ENCODE results near the gene DHCR7.
A peak's percentile ranks its signal among the peaks of the same experiment; 100 is the strongest.
"Not testable (repeated sequence)": the region's sequence is repeated elsewhere in the genome, so short reads cannot be mapped to it uniquely, and the experiment has no call there.

Gene DHCR7

DNA sequence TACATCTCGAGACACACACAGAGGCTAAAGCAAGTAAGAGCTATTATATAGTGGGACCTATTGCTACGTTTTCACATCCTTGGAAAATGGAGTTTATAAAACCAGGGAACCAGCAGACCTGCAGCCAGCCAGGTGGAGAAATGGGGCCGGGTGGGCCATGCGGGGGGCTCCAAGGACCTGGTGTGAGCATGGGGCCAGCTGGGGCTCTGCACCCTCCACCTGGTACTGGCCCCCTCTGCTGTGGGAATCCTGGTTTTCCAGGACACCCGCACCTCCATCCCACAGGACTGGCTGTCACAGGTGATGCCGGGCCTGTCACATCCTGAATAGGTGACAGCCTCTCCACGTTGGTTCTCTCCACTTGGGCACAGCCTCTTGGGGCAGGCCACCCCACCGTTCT is 11.3 kb downstream of the DHCR7 start:
- no peak for DNase-seq

DNA sequence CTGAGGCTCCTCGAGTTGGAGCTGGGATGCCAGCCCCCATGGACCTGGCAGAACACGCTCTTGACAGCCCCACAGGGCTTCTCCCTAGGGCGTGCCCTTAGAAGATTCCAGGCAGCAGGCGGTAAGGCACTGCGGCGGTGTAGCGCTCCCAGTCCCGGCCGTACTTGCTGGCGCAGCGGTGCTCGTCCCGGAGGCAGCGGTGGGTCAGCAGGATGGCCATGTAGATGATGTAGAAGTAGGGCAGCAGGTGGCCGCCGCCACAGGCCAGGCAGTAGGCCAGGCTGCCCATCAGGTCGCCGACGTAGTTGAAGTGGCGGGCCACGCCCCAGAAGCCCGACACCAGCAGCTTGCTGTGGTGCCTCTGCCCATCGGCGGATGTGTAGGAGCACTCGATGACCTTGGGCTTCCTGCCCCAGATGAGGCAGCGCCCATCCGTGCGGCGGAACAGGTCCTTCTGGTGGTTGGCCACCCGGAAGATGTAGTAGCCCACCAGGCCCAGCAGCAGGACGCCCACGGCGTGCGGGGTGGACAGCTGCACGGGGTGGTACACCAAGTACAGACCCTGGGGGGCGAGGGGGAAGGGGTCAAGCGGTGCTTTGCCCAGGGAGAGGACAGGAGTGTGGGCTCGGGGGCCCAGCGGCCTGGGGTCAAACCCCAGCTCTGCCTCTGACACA is 12.8 kb downstream of the DHCR7 start:
- DNase-seq: no peak

- no peak for DNase-seq
These were observed 13.5 kb downstream of the DHCR7 start for GRCh38 chr11:71434576-71435130.

DNA sequence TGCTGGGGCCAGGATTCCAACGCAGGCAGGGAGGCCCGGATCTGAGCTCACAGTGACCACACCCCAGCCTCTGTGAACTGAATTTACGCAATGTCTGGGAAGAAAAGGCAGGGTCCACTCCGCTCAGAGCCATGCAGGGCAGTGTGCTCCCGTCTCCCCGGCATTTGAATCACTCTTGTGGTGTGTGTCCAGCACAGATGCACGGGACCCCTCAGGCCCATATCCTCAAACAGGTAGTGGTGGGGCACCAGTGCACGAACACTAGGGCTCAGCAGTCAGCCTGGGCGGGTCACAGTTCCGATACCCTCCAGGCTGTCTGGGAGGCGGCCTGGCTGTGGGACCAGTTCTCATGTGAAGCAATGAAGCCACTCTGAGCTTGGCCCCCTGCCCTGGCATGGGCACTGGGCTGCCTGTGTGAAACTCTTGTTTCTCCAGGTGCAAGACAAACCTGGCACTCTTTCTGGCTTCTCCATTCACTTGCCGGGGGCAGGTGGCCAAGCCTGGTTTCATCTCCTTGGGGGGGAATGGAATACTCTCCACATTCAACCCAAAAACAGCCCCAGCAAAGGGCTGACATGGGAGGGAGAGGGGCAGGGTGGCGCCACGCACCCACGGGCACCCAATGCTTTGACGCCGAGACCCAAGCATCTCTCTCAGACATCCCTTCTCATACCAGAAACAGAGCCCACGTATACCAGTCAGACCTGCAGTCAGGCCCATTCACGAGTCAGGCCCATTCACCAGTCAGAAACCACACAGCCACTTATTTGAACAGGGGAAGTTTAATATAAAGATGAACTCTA is 14.3 kb downstream of the DHCR7 start:
- DNase-seq: no peak

DNA sequence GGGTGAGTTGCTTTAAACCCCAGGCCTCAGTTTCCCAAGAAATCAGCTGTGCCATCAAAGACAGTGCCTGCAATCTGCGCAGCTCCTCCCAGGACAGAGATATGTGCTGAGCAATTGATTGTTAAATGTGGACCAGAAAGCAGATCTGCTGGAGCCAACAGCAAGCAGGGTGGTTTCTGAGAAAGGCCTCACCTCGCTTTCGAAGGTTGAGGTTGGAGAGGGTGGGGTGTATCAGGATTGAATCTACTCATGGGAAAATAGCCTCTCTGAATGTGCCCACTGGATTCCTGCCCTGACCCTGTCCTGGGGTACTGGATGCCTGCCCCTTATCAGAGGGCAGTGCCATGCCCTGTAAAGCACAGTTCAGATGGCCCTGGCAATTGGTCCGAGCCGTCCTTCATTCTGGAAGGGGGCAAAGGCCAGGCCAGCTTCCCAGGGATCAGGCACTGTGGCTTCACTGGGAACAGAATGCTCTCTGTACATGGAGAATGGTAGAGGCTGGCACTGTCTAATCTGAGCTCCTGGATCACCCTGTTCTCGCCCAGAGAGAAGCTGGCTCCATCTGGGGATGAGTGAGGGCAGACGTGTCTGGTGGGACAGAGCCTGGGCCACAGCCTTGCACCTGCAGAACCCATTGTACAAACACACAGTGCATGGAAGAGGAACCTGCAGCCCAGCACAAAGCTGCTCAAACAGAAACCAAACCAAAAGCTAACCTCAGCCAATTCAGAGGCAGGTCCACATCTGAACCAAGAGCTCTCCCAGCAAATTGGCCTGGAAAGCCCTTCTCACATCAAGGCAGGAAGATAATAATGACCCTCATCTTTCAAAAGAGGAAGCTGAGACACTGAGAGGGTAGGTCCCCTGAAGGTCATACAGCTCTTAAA is 15.2 kb downstream of the DHCR7 start:
- no peak for DNase-seq

GRCh38 chr11:71431271-71431670 is 16.9 kb downstream of the DHCR7 start:
- no peak for DNase-seq

GRCh38 chr11:71430166-71430565 is 18.0 kb downstream of the DHCR7 start:
- DNase-seq: no peak

DNA sequence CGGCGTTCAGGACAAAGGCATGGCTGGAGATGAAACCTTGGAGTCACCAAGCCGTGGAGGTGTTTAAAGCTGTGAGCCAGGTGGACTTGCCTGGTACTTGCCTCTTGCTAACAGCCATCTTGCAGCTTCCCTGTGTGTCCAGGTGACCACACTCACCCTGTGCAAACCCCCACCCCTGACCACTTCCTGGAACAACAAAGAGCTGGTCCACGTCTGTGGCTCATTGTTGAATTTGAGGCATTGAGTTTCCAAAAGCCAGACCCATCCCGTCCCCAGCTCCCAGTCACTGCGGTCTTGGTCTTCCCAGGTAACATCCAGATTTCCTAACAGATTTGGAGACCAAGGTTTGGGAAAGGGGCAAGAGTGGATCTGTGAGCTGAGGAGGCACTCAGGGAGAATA is 18.5 kb downstream of the DHCR7 start:
- DNase-seq: no peak

GRCh38 chr11:71428861-71429435 is 19.2 kb downstream of the DHCR7 start:
- no peak for DNase-seq

DNA sequence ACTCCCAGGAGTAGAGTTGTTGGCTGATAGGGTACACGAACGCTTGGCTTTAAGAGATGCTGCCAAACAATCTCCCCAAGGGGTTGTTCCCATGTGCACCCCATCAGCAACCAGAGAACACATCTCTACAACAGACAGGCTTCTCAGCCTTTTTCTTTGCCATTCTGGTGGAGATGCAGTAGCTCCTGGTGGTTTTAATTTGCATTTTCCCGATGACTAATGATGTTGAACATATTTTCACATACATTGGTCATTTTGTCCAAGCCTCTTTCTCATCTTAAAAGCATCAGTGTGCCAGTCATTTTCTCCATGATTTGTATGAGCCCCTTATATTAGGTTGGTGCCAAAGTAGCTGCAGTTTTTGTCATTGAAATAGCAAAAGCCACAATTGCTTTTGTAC is 21.8 kb downstream of the DHCR7 start:
- no peak for DNase-seq

DNA sequence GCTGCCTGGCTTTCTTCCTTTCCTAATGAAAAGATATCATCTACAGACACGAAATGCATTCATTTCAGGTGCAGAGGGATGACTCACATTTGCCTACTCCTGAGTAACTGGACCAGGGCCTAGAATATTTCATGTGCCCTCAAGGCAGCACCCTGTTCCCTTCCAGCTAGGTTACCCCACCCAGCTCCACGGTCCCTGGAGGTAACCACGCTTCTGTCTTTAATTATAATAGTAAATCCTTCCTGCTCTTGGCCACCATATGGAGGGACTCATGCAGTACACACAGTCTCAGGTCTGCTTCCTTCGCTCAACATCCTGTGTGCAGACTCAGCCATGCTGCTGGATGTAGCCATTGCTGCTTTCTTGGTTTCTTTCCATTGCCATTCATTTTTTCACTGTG is 22.3 kb downstream of the DHCR7 start:
- DNase-seq: no peak

GRCh38 chr11:71425409-71425808 is 22.8 kb downstream of the DHCR7 start:
- DNase-seq: no peak

DNA sequence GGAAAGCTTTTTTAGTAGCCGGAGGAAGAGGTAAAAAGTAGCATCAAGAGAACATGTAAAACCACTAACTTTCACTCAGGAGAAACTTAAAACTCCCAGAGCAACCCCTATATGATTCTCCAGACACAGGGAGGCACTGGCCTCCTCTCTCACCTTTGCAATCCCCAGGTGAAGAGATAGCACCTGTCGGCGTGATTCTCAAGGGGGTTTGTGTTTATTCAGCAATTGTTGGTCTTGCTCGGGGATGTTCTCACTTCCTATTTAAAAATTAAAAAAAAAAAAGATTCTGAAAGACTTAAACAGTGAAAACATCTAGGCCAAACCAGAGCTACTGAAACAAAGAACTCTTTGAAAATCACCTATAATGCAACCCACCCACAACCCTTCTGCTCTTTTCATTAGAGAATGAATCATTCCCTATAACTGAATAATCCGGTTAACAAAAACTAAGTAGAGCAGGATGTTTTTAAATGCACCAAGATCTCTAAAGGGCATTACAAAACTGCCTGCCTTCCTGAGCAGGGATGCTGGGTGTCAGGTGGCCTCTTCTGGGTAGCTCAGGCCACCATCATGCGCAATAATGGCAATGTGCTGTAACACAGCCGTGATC is 24.9 kb downstream of the DHCR7 start:
- no peak for DNase-seq

DNA sequence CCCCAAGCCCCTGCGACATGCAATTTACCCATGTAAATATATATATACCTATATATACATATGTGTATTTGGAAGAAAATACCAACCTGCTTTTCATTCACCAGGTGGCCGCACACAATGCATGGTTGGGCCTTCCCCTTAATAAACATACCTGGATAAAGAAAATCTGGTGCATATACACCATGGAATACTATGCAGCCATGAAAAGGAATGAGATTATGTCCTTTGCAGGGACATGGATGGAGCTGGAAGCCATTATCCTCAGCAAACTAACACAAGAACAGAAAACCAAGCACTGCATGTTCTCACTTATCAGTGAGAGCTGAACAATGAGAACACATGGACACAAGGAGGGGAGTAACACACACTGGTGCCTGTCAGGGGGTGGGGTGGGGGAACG is 25.9 kb downstream of the DHCR7 start:
- DNase-seq: not testable (repeated sequence)

DNA sequence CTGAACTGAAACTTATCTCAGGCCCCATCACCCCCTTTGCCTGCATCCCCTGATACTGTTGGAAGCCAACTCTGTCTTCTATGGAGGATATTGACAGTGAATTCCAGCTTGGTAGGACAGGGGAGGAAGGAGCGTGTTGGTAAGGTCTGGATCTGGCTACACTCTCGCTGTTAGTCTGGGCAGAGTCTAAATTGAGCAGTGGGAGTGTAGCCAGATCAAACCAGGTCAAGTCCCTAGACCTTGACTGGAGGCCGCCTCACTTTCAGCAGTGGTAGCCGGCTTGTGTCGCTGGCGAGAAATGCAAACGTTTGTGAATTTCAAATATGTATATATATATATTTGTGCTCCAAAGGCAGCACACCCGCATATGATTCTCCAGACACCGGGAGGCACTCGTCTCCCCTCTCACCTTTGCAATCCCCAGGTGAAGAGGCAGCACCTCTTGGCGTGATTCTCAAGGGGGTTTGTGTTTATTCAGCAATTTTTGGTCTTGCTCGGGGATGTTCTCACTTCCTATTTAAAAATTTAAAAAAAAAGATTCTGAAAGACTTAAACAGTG is 26.7 kb downstream of the DHCR7 start:
- no peak for DNase-seq

- DNase-seq: no peak
These were observed 27.5 kb downstream of the DHCR7 start for GRCh38 chr11:71420455-71421241.

- peak; percentile 12 for DNase-seq
These were observed 29.6 kb downstream of the DHCR7 start for GRCh38 chr11:71418643-71419042.

GRCh38 chr11:71414645-71415044 is 33.5 kb downstream of the DHCR7 start:
- DNase-seq: no peak

- DNase-seq: no peak
These were observed 37.7 kb downstream of the DHCR7 start for GRCh38 chr11:71410363-71410966.

DNA sequence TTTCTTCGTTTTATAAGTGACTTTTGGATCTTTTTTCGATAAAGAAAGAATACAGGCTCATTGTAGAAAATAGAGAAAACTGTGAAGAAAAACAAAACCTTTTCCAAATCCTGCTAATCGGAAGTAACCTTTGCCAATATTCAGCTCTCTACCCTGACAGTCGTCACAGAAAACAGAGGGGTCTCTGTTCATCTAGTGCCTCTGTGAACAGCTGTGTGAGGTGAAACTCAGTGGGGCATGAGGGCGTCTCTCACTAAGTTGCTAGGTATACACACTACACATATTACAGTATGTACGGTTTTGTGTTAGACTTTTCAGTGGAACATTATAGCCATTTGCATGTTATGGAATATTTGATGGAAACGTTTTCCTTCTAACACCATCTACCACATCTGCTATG is 39.4 kb downstream of the DHCR7 start:
- no peak for DNase-seq

GRCh38 chr11:71407356-71407755 is 40.8 kb downstream of the DHCR7 start:
- no peak for DNase-seq
